T-cell (primary cell): ENCODE data around the gene MMS19. TPM values are rescaled to one million over a fixed set of nuclear protein-coding genes. Genes with fewer than 3 reads are reported as not detected.
A peak's percentile ranks its signal among the peaks of the same experiment; 100 is the strongest.

Experiments
- ATAC-seq, 4 experiments: fragments of 200-7000 bp in 3 of 4; fragments of 150-1000 bp in 1 of 4; cut with Tn5 transposase; replicated peaks in 1 of 4; 1 replicate in 3 of 4; 2 replicates in 1 of 4; pipeline ENCODE4 v1.10.0; 2021; ENCODE audit warnings: moderate library complexity in 3 of 4, mild to moderate bottlenecking in 2 of 4, moderate number of reproducible peaks in 1 of 4
- CTCF ChIA-PET, 2 donors: fragments of 300-600 bp; sonication (Branson Sonifier 250); formaldehyde crosslinking; loops; one replicate each; lab custom pipeline; 2022; ENCODE audit warnings: antibody characterized with exemption in 2 of 2; lab: Charles Lee
- POLR2A ChIA-PET, 2 donors: fragments of 300-600 bp; sonication (Branson Sonifier 250); formaldehyde crosslinking; loops; one replicate each; lab custom pipeline; 2022; ENCODE audit warnings: antibody characterized with exemption in 2 of 2; lab: Charles Lee
- DNase-seq, 35 experiments: peaks; one replicate each; pipeline versions ENCODE4 v3.0.0 to v3.0.0-alpha.2; 2013 to 2023
- H3K27ac ChIP-seq: one replicate; pipeline ENCODE4 v1.5.1; 2013; ENCODE audit warnings: low read length
- H3K27me3 ChIP-seq, 2 experiments: replicated peaks in 1 of 2; 1 replicate in 1 of 2; 2 replicates in 1 of 2; pipeline versions ENCODE4 v1.6.1 to v1.7.0; 2013; ENCODE audit warnings: low read length in 1 of 2, mixed read lengths in 1 of 2; ENCODE audit not compliant: control insufficient read depth in 2 of 2, insufficient read depth in 2 of 2; ENCODE audit errors: extremely low read depth in 1 of 2
- H3K36me3 ChIP-seq, 2 donors: 1 replicate in 1 of 2; 2 replicates in 1 of 2; pipeline versions ENCODE4 v1.6.1 to v1.7.0; 2013; ENCODE audit warnings: low read length in 1 of 2; ENCODE audit not compliant: control insufficient read depth in 2 of 2, insufficient read depth in 1 of 2; ENCODE audit errors: extremely low read depth in 1 of 2
- H3K4me1 ChIP-seq, 2 experiments: 1 replicate in 1 of 2; 2 replicates in 1 of 2; pipeline versions ENCODE4 v1.6.1 to v1.7.0; 2013; ENCODE audit warnings: low read length in 2 of 2, mixed read lengths in 1 of 2; ENCODE audit not compliant: insufficient read depth in 2 of 2, control insufficient read depth in 1 of 2; ENCODE audit errors: extremely low read depth in 1 of 2
- H3K4me3 ChIP-seq, 2 donors: 1 replicate in 1 of 2; 2 replicates in 1 of 2; pipeline versions ENCODE4 v1.5.1 to v1.7.0; 2013; ENCODE audit warnings: mild to moderate bottlenecking in 2 of 2, low read length in 1 of 2, moderate library complexity in 1 of 2; ENCODE audit not compliant: control insufficient read depth in 1 of 2; ENCODE audit errors: extremely low read depth in 1 of 2
- H3K9me3 ChIP-seq: 2 replicates; pipeline ENCODE4 v1.7.0; 2013
- H3K27ac Mint-ChIP-seq, 2 donors: one replicate each; pipeline ENCODE4 v1.8.0; 2020 to 2021; ENCODE audit warnings: mild to moderate bottlenecking in 2 of 2, mixed read lengths in 2 of 2
- H3K27me3 Mint-ChIP-seq, 2 donors: one replicate each; pipeline ENCODE4 v1.8.0; 2021 to 2022; ENCODE audit warnings: mixed read lengths in 2 of 2
- H3K36me3 Mint-ChIP-seq: one replicate; pipeline ENCODE4 v1.8.0; 2021; ENCODE audit warnings: mixed read lengths
- H3K4me1 Mint-ChIP-seq, 3 donors: one replicate each; pipeline ENCODE4 v1.8.0; 2020 to 2022; ENCODE audit warnings: mixed read lengths in 3 of 3, mild to moderate bottlenecking in 1 of 3
- H3K4me3 Mint-ChIP-seq, 3 donors: one replicate each; pipeline ENCODE4 v1.8.0; 2020 to 2022; ENCODE audit warnings: mild to moderate bottlenecking in 3 of 3, mixed read lengths in 3 of 3, moderate library complexity in 3 of 3
- H3K9me3 Mint-ChIP-seq, 3 donors: one replicate each; pipeline ENCODE4 v1.8.0; 2020 to 2022; ENCODE audit warnings: mixed read lengths in 3 of 3
- WGBS: methylation state at CpG from one replicate; pipeline ENCODE4 v1.1.5; 2013; ENCODE audit warnings: missing lambda C conversion rate; ENCODE audit not compliant: insufficient coverage; 5-methylcytosine and 5-hydroxymethylcytosine counted together
- total RNA-seq, 35 experiments: library from RNA in 6 of 35; stranded (reverse) in 6 of 35; fragments of 120-200 nt in 1 of 35; gene quantifications; one replicate each; pipeline versions ENCODE4 v1.2.1 to v1.2.4 and lab custom pipeline; 2013 to 2026

The MMS19 gene
- total RNA-seq, 5 donors from 2014 or later (not counting 1 experiment from before 2014, with no cell fraction given) = 73.8 to 106 (median 93.7) TPM

- Histone ChIP-seq H3K4me1 (peaks cover 0 to 2% of the 10 kb centered on the region in 2 experiments), H3K36me3 (no peaks in the 10 kb centered on the region), H3K9me3 (no peaks in the 10 kb centered on the region), H3K4me3 (no peak overlapping the region), H3K27ac (no peak overlapping the region), H3K27me3 (peaks cover 0 to 4% of the 10 kb centered on the region in 2 experiments)
- Mint-ChIP-seq H3K27me3 (no peaks in the 10 kb centered on the region), H3K9me3 (no peaks in the 10 kb centered on the region), H3K36me3 (no peaks in the 10 kb centered on the region), H3K4me1 (peaks cover 5 to 16% (median 8%) of the 10 kb centered on the region in 3 donors), H3K4me3 (no peak overlapping the region), H3K27ac (no peak overlapping the region)
- ChIA-PET CTCF (no interaction called here), POLR2A (no interaction called here)
- WGBS = 75% methylated on average over 9 of the region's 9 CpGs
- ATAC-seq (peak in 1 of 4 experiments; percentile 15), DNase-seq (no peak)
These were observed 44.2 kb upstream of the MMS19 start for GRCh38 chr10:97542169-97543024.

- 91% methylated on average over 10 of the region's 14 CpGs for WGBS
- no peak for ATAC-seq
- H3K27ac ChIP-seq = no peak overlapping the region
- no peak for DNase-seq
- H3K27me3 Mint-ChIP-seq = no peaks in the 10 kb centered on the region
- H3K9me3 ChIP-seq = no peaks in the 10 kb centered on the region
- peaks cover 5 to 16% (median 8%) of the 10 kb centered on the region in 3 donors for H3K4me1 Mint-ChIP-seq
- H3K27me3 ChIP-seq = peaks cover 0 to 4% of the 10 kb centered on the region in 2 experiments
- no peak overlapping the region for H3K4me3 ChIP-seq
- no peaks in the 10 kb centered on the region for H3K36me3 ChIP-seq
- ChIA-PET POLR2A (no interaction called here), CTCF (interaction anchor here in 1 of 2 donors (0.5 to 1.3 kb wide), 2 partner anchors 11 to 46 kb away, joined by 4 read pairs; no protein-coding TSS in a partner anchor)
- no peak overlapping the region for H3K27ac Mint-ChIP-seq
- H3K36me3 Mint-ChIP-seq = no peaks in the 10 kb centered on the region
- H3K4me3 Mint-ChIP-seq = no peak overlapping the region
- H3K4me1 ChIP-seq = peaks cover 0 to 2% of the 10 kb centered on the region in 2 experiments
- no peaks in the 10 kb centered on the region for H3K9me3 Mint-ChIP-seq
These were observed 42.7 kb upstream of the MMS19 start for GRCh38 chr10:97540669-97541500.

GRCh38 chr10:97539523-97540200 lies 41.4 kb upstream of the MMS19 start:
- Mint-ChIP-seq H3K27ac (no peak overlapping the region), H3K36me3 (no peaks in the 10 kb centered on the region), H3K4me3 (no peak overlapping the region), H3K4me1 (peaks cover 5 to 16% (median 8%) of the 10 kb centered on the region in 3 donors), H3K27me3 (no peaks in the 10 kb centered on the region), H3K9me3 (no peaks in the 10 kb centered on the region)
- Histone ChIP-seq H3K27me3 (peaks cover 0 to 4% of the 10 kb centered on the region in 2 experiments), H3K36me3 (no peaks in the 10 kb centered on the region), H3K4me1 (peaks cover 0 to 2% of the 10 kb centered on the region in 2 experiments), H3K4me3 (no peak overlapping the region), H3K9me3 (no peaks in the 10 kb centered on the region), H3K27ac (no peak overlapping the region)
- 100% methylated on average over 1 of the region's 6 CpGs for WGBS
- ChIA-PET POLR2A (no interaction called here), CTCF (interaction anchor here in 1 of 2 donors (1.3 kb wide), 1 partner anchor 12 kb away, joined by 4 read pairs; no protein-coding TSS in a partner anchor)
- ATAC-seq (no peak), DNase-seq (no peak)

- Histone ChIP-seq H3K27ac (no peak overlapping the region), H3K4me1 (peaks cover 0 to 2% of the 10 kb centered on the region in 2 experiments), H3K9me3 (no peaks in the 10 kb centered on the region), H3K36me3 (no peaks in the 10 kb centered on the region), H3K4me3 (no peak overlapping the region), H3K27me3 (peaks cover 0 to 4% of the 10 kb centered on the region in 2 experiments)
- no peaks in the 10 kb centered on the region for H3K9me3 Mint-ChIP-seq
- DNase-seq = no peak
- 100% methylated on average over 2 of the region's 4 CpGs for WGBS
- no peak overlapping the region for H3K4me3 Mint-ChIP-seq
- H3K27me3 Mint-ChIP-seq = no peaks in the 10 kb centered on the region
- no peak overlapping the region for H3K27ac Mint-ChIP-seq
- ChIA-PET POLR2A (interaction anchor here in 1 of 2 donors (0.6 kb wide), 1 partner anchor 342 kb away, joined by 4 read pairs; no protein-coding TSS in a partner anchor), CTCF (no interaction called here)
- peaks cover 5 to 16% (median 8%) of the 10 kb centered on the region in 3 donors for H3K4me1 Mint-ChIP-seq
- ATAC-seq = no peak
- no peaks in the 10 kb centered on the region for H3K36me3 Mint-ChIP-seq
These were observed 40.6 kb upstream of the MMS19 start for GRCh38 chr10:97538839-97539238.

GRCh38 chr10:97538411-97538810 lies 40.2 kb upstream of the MMS19 start:
- Histone ChIP-seq H3K9me3 (no peaks in the 10 kb centered on the region), H3K27ac (no peak overlapping the region), H3K27me3 (peaks cover 0 to 4% of the 10 kb centered on the region in 2 experiments), H3K36me3 (no peaks in the 10 kb centered on the region), H3K4me1 (peaks cover 0 to 2% of the 10 kb centered on the region in 2 experiments), H3K4me3 (no peak overlapping the region)
- Mint-ChIP-seq H3K27me3 (no peaks in the 10 kb centered on the region), H3K4me1 (peaks cover 5 to 14% (median 7%) of the 10 kb centered on the region in 3 donors), H3K27ac (no peak overlapping the region), H3K9me3 (no peaks in the 10 kb centered on the region), H3K36me3 (no peaks in the 10 kb centered on the region), H3K4me3 (no peak overlapping the region)
- 81% methylated on average over 4 of the region's 4 CpGs for WGBS
- DNase-seq = no peak
- ChIA-PET POLR2A (interaction anchor here in 1 of 2 donors (0.6 kb wide), 1 partner anchor 342 kb away, joined by 4 read pairs; no protein-coding TSS in a partner anchor), CTCF (interaction anchor here in 1 of 2 donors (0.7 kb wide), 1 partner anchor 959 kb away, joined by 6 read pairs; no protein-coding TSS in a partner anchor)
- no peak for ATAC-seq
